LoVo (cell line): ENCODE data around the gene YBEY.
"Not testable (repeated sequence)": the region's sequence is repeated elsewhere in the genome, so short reads cannot be mapped to it uniquely, and the experiment has no call there.

Experiments used
- DNase-seq: peaks from one replicate; pipeline ENCODE4 v3.0.0-alpha.2; 2016; ENCODE audit warnings: low spot score

Gene YBEY

GRCh38 chr21:46304955-46305354, 18.8 kb downstream of the YBEY start:
- no peak for DNase-seq

- no peak for DNase-seq
Measured at GRCh38 chr21:46307625-46308024, 21.5 kb downstream of the YBEY start.

GRCh38 chr21:46308431-46308830, 22.3 kb downstream of the YBEY start:
- no peak for DNase-seq

- not testable (repeated sequence) for DNase-seq
Measured at GRCh38 chr21:46310260-46310659, 24.1 kb downstream of the YBEY start.

- no peak for DNase-seq
Measured at GRCh38 chr21:46311568-46311967, 25.4 kb downstream of the YBEY start.

GRCh38 chr21:46312949-46313348, 26.8 kb downstream of the YBEY start:
- DNase-seq, result no peak

- DNase-seq, result no peak
Measured at GRCh38 chr21:46314441-46315020, 28.4 kb downstream of the YBEY start.

GRCh38 chr21:46316708-46317324, 30.7 kb downstream of the YBEY start:
- DNase-seq, result no peak

- DNase-seq, result no peak
Measured at GRCh38 chr21:46317710-46318463, 31.7 kb downstream of the YBEY start.

GRCh38 chr21:46318464-46318845, 32.3 kb downstream of the YBEY start:
- DNase-seq, result no peak

GRCh38 chr21:46319186-46319585, 33.0 kb downstream of the YBEY start:
- no peak for DNase-seq

GRCh38 chr21:46320331-46320801, 34.2 kb downstream of the YBEY start:
- DNase-seq, result no peak

GRCh38 chr21:46322351-46323226, 36.4 kb downstream of the YBEY start:
- no peak for DNase-seq

GRCh38 chr21:46323227-46323709, 37.1 kb downstream of the YBEY start:
- no peak for DNase-seq

GRCh38 chr21:46323710-46324389, 37.7 kb downstream of the YBEY start, which contains the start of the genes C21orf58 and PCNT:
C21orf58 (minus strand) TSS chr21:46323870; CDS start chr21:46322738, 1,132 bp downstream.
PCNT (plus strand) TSS chr21:46324156; CDS start chr21:46324229, 73 bp downstream.
- DNase-seq, result peak; percentile 99

GRCh38 chr21:46324390-46325072, 38.4 kb downstream of the YBEY start:
- peak; percentile 87 for DNase-seq

GRCh38 chr21:46325073-46325912, 39.2 kb downstream of the YBEY start:
- DNase-seq, result peak; percentile 61

GRCh38 chr21:46326110-46326703, 40.1 kb downstream of the YBEY start:
- DNase-seq, result peak; percentile 11

GRCh38 chr21:46327711-46328110, 41.6 kb downstream of the YBEY start:
- DNase-seq, result no peak
